NT2/D1 (cell line): ENCODE results near the gene TOM1.
"Not testable (repeated sequence)": the region's sequence is repeated elsewhere in the genome, so short reads cannot be mapped to it uniquely, and the experiment has no call there.

Source experiments
- DNase-seq: peaks from one replicate; pipeline ENCODE4 v3.0.0-alpha.2; 2011; ENCODE audit warnings: low read depth, low spot score
- H3K27me3 ChIP-seq: 2 replicates; pipeline ENCODE4 v1.6.0; 2011; ENCODE audit warnings: mild to moderate bottlenecking; ENCODE audit not compliant: insufficient read length, insufficient read depth
- H3K36me3 ChIP-seq: 2 replicates; pipeline ENCODE4 v1.6.1; 2011; ENCODE audit warnings: mild to moderate bottlenecking, low read length, mixed read lengths; ENCODE audit not compliant: insufficient read depth, insufficient read length
- H3K4me1 ChIP-seq: 2 replicates; pipeline ENCODE4 v1.5.1; 2011; ENCODE audit not compliant: insufficient read depth, insufficient read length
- H3K4me3 ChIP-seq: 2 replicates; pipeline ENCODE4 v1.5.1; 2011; ENCODE audit warnings: low read depth; ENCODE audit not compliant: insufficient read length
- H3K9ac ChIP-seq: 2 replicates; pipeline ENCODE4 v1.6.0; 2011; ENCODE audit warnings: low read depth; ENCODE audit not compliant: insufficient read length
- H3K9me3 ChIP-seq: 2 replicates; pipeline ENCODE4 v1.5.1; 2011; ENCODE audit warnings: mild to moderate bottlenecking, low read length; ENCODE audit not compliant: insufficient read depth
- SUZ12 ChIP-seq: IDR thresholded peaks from 2 replicates; pipeline ENCODE4 v1.6.1; 2011; ENCODE audit not compliant: insufficient read length, insufficient read depth; ENCODE audit errors: extremely low read depth
- YY1 ChIP-seq: IDR thresholded peaks from 2 replicates; pipeline ENCODE4 v1.6.1; 2011; ENCODE audit not compliant: insufficient read length, insufficient read depth
- ZNF274 ChIP-seq: IDR thresholded peaks from 2 replicates; pipeline ENCODE4 v1.6.1; 2011; ENCODE audit warnings: mild to moderate bottlenecking, low read depth, low read length

TOM1 gene

GRCh38 chr22:35393116-35394010 is 93.7 kb downstream of the TOM1 start:
- no peak overlapping the region for H3K4me3 ChIP-seq
- TF ChIP-seq YY1 (no peak), SUZ12 (no peak), ZNF274 (no peak)
- H3K9me3 ChIP-seq = no peaks in the 10 kb centered on the region
- no peak overlapping the region for H3K9ac ChIP-seq
- H3K4me1 ChIP-seq = no peaks in the 10 kb centered on the region
- no peak for DNase-seq
- no peaks in the 10 kb centered on the region for H3K27me3 ChIP-seq
- H3K36me3 ChIP-seq = peaks cover 31% of the 10 kb centered on the region

- no peaks in the 10 kb centered on the region for H3K27me3 ChIP-seq
- no peak for DNase-seq
- no peak overlapping the region for H3K9ac ChIP-seq
- no peaks in the 10 kb centered on the region for H3K9me3 ChIP-seq
- H3K4me3 ChIP-seq = no peak overlapping the region
- H3K4me1 ChIP-seq = no peaks in the 10 kb centered on the region
- H3K36me3 ChIP-seq = peaks cover 31% of the 10 kb centered on the region
- TF ChIP-seq YY1 = no peak
- TF ChIP-seq ZNF274 = no peak
- TF ChIP-seq SUZ12 = no peak
These were observed 94.3 kb downstream of the TOM1 start for GRCh38 chr22:35394011-35394312.

GRCh38 chr22:35394810-35395563 is 95.3 kb downstream of the TOM1 start:
- no peak for TF ChIP-seq SUZ12
- no peak for TF ChIP-seq ZNF274
- TF ChIP-seq YY1 = no peak
- H3K27me3 ChIP-seq = no peaks in the 10 kb centered on the region
- no peaks in the 10 kb centered on the region for H3K9me3 ChIP-seq
- DNase-seq = no peak
- H3K4me1 ChIP-seq = no peaks in the 10 kb centered on the region
- H3K36me3 ChIP-seq = peaks cover 26% of the 10 kb centered on the region
- H3K9ac ChIP-seq = no peak overlapping the region
- H3K4me3 ChIP-seq = no peak overlapping the region

GRCh38 chr22:35396622-35397021 is 96.9 kb downstream of the TOM1 start:
- DNase-seq, H3K27me3 ChIP-seq, H3K4me3 ChIP-seq, H3K9ac ChIP-seq, H3K9me3 ChIP-seq, H3K4me1 ChIP-seq: not testable (repeated sequence)
- peaks cover 28% of the 10 kb centered on the region for H3K36me3 ChIP-seq

GRCh38 chr22:35397095-35397904 is 97.6 kb downstream of the TOM1 start:
- H3K4me1 ChIP-seq = peaks cover 3% of the 10 kb centered on the region
- no peaks in the 10 kb centered on the region for H3K9me3 ChIP-seq
- no peaks in the 10 kb centered on the region for H3K27me3 ChIP-seq
- H3K4me3 ChIP-seq = no peak overlapping the region
- TF ChIP-seq YY1 = no peak
- TF ChIP-seq ZNF274 = no peak
- TF ChIP-seq SUZ12 = no peak
- peaks cover 34% of the 10 kb centered on the region for H3K36me3 ChIP-seq
- H3K9ac ChIP-seq = no peak overlapping the region
- no peak for DNase-seq
